Measurements from ENCODE around the gene FAR1.
A peak's percentile ranks its signal among the peaks of the same experiment; 100 is the strongest.
"Not testable (repeated sequence)": the region's sequence is repeated elsewhere in the genome, so short reads cannot be mapped to it uniquely, and the experiment has no call there.

FAR1 gene, protein sequence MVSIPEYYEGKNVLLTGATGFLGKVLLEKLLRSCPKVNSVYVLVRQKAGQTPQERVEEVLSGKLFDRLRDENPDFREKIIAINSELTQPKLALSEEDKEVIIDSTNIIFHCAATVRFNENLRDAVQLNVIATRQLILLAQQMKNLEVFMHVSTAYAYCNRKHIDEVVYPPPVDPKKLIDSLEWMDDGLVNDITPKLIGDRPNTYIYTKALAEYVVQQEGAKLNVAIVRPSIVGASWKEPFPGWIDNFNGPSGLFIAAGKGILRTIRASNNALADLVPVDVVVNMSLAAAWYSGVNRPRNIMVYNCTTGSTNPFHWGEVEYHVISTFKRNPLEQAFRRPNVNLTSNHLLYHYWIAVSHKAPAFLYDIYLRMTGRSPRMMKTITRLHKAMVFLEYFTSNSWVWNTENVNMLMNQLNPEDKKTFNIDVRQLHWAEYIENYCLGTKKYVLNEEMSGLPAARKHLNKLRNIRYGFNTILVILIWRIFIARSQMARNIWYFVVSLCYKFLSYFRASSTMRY

DNA sequence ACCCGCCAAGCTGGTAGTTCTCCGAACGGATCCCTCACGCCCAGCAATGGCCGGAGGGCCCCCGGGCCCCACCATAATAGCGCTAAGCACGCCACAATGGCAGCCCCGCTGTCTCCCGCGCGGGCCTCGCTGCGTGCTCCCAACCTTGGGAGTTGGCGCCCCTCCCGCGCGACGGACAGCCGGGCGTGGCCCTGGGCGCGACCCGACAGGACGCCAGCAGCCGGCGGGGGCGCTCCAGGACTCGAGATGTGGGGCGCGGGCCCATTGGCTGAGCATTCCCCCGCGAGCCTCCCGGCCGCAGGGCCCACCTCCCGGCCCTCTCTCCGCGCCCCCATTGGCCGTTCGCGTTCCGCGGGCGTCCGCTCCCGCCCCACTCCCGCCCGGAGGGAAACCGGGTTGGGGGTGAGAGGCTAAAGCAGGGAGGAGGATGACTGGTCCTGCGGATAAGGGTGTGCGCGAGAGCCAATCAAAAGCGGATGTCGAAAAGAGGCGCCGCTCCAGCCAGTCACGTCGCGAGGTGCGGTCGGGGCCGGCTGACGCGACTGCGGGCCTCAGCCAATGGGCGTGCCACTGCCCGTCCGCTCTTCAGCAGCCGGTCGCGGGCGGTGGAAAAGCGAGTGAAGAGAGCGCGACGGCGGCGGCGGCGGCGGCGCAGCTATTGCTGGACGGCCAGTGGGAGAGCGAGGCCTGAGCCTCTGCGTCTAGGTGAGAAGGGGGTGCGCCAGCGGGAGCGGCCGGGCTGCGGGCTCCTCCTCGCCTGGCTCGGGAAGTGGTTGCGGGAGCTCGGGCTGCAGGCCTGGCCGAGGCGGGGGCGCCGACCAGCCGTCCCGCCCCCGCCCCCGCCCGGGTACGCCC lies at the start of gene FAR1:
FAR1 (plus strand) TSS at position 567 of the 855 bp plus-strand sequence. CDS start 26,098 bp downstream, outside the sequence.
- DNase-seq (ENCODE audit: low read depth) = peak; percentile 99

DNA sequence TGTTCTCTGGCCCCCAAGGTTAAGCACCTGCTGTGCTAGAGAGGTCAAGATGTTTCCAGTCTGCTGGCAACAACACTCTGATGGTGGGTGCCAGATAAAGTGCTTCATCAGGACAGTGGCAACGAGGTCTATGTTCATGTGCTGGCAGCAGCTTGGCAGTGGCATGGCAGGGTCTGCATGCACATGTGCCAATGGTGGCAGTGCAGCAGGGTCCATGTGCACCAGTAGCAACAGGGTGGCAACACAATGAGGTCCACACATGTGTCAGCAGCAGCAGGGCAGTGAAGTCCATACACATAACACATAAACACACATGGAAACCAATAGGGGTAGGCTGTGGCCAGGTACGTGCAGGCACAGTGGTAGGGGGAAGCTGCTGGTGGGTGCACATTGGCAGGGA lies 48.4 kb upstream of the FAR1 start:
- DNase-seq (ENCODE audit: low read depth) = no peak

DNA sequence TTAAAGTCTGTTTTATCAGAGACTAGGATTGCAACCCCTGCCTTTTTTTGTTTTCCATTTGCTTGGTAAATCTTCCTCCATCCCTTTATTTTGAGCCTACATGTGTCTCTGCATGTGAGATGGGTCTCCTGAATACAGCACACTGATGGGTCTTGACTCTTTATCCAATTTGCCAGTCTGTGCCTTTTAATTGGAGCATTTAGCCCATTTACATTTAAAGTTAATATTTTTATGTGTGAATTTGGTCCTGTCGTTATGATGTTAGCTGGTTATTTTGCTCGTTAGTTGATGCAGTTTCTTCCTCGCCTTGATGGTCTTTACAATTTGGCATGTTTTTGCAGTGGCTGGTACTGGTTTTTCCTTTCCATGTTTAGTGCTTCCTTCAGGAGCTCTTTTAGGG lies 41.6 kb upstream of the FAR1 start:
- not testable (repeated sequence) for DNase-seq (ENCODE audit: low read depth)

DNA sequence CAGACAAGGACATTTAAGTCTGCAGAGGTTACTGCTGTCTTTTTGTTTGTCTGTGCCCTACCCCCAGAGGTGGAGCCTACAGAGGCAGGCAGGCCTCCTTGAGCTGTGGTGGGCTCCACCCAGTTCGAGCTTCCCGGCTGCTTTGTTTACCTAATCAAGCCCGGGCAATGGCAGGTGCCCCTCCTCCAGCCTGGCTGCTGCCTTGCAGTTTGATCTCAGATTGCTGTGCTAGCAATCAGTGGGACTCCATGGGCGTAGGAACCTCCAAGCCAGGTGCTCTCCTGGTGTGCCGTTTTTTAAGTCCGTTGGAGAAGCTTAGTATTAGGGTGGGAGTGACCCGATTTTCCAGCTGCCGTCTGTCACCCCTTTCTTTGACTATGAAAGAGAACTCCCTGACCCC lies 39.8 kb upstream of the FAR1 start:
- not testable (repeated sequence) for DNase-seq (ENCODE audit: low read depth)

DNA sequence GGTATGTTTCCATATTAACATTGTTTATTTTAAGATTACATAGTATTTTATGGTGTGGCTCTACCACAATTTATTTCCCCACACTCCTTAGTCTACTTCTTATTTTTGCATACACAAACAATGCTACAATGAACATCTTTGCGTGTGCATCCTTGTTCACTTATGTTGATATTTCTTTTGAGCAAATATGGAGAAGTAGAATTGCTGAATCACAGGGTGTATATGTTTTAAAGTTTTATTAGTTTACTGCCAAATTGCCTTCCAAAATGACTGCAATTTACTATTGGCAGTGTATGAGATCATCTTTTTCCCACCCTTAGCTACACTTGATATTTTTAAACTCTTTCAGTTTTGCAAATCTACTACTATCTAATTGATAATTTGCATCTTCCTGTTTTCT lies 38.7 kb upstream of the FAR1 start:
- no peak for DNase-seq (ENCODE audit: low read depth)

DNA sequence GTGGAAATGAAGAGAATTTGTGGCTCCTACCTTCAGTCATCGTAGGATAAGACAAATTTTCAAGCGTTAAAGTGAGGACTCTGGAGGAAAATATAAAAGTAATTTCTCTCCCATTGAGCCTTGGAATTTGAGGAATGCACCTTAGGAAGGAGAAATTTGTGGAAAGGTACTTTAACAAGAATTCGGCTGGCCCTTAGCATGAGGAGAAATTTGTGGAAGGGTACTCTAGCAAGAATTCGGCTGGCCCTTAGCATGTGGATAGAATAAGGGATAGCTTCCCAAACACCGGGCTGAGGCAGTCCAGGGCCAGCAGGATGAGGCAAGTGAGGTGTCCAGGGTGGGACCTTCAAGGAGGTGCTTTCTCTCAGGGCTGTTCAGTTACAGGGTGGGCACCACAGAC lies 33.2 kb upstream of the FAR1 start:
- no peak for DNase-seq (ENCODE audit: low read depth)

DNA sequence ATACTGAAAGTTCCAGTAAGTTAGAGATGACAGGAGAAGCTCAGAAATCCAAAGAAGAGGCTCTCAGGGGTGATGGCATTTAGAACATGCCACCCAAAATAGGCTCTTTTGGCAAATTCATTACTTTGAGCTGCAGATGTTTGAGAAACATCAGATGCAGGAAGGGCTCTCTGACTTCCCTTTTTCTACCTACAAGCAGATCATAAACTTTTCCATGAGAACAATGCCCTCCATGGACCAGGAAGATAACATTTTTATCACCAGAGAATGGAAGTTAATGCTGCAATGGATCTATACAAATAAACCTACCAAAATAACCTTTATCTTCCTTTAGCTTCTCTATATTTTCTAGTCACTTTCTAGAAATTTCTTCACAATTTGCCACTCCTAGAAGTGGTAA lies 32.7 kb upstream of the FAR1 start:
- no peak for DNase-seq (ENCODE audit: low read depth)

DNA sequence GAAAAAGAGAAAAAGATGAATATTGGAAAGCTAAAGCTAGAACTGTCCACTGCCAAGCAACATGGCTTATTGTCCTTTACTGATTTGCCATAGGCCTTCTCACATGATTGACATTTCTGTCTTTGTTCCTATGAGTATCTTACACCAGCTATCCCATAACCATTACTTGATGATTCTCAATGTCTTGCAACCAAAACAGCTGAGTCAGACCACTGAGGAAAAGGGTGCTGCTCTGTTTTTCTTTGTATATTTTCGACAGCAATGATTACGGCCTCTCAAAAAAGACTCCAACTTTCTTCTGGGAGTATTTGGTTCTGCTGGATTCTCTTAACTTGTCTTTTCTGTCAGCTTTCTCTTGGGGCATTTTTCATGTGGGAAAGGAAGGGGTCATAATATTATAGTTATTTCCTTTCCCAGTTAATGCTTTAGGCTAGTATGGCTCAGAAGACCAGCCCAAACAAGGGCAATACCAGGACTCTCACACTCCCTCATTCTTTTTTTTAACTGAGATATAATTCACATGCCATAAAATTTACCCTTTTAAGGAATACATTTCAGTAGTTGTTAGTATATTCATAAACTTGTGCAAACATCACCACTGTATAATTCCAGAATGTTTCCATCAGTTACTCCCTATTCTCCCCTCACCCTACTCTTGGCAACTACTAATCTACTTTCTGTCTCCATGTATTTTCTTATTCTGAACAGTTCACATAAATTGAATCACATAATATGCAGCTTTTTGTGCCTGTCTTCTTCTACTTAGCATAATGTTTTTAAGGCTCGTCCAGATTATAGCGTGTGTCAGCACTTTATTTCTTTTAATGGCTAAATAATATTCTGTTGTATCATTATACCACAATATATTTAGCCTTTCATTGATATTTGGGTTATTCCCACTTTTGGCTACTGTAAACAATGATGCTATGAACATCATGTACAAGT lies 31.1 kb upstream of the FAR1 start:
- DNase-seq (ENCODE audit: low read depth) = no peak

DNA sequence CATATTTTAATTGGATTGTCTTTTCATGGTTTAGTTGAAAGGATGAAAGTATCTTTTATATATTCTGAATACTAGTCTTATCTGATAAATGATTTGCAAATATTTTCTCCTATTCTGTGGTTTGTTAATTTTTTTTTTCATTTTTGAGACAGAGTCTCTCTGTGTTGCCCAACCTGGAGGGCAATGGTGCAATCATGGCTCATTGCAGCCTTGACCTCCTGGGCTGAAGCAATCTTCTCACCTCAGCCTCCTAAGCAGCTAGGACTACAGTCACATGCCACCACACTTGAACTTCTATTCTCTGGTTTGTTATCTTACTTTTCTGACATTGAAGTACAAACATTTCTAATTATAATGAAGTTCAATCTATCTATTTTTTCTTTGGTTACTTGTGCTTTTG lies 30.0 kb upstream of the FAR1 start:
- DNase-seq (ENCODE audit: low read depth) = no peak

DNA sequence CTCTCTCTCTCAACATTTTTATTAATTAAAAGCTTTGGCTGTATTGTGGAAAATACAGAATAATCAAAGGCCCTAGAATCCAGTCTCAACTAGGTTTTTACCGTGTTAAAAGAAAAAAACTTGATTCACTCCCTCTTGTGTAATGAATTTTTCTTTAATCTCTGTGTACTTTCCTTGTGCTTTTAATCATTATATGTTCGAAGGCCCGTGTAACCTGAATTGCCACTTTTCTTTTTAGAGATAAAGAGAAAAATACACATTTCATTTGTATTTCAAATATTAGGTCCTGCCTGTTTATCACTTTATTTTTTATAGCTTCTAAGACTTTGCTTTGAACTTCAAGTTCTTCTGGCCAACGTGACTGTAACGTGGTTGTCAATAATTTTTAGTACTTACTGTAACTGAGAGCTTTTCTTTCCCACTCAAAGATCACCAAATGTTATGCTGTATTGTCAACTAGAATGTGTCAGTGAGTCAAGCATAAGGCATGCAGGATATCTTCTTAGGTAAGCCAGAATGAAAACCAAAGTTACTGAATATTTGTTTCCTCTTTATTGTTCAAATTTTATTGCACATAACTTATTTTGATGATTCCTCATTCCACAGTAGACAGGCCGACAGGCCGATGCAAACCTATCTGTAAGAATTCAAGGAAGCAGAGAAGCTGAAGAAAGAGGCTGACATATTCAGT lies 23.3 kb upstream of the FAR1 start:
- no peak for DNase-seq (ENCODE audit: low read depth)

DNA sequence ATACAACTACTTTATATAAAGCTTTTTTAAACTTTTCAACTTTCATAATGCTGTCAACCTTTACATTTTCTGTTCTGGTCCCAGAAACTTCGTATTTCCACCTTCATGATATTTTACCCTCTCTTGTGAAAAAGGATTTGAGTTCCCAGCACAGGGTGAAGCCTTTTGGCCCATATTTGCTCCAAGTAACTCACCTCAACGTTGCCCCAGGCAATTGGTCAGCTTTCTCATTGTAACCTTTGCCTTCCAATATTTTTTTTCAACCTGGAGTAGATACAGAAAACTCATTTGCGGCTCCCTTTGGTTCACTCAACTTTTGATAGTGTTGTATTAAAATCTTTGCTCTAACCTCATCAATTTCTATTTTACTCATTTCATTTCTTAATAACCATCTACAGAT lies 21.1 kb upstream of the FAR1 start:
- DNase-seq (ENCODE audit: low read depth) = no peak

DNA sequence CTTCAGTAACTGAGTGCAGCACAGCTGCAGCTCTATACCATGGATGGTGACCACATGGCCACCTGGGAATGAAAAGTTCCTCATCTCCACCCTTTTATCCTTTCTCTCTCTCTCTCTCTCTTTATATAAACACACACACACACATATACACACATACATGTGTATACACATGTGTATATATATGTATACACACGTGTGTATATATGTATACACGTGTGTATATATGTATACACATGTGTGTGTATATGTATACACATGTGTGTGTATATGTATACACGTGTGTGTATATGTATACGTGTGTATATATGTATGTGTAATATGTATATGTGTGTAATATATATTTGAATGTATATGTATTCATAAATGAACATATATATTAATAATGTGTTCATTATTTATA lies 18.8 kb upstream of the FAR1 start:
- DNase-seq (ENCODE audit: low read depth) = no peak

DNA sequence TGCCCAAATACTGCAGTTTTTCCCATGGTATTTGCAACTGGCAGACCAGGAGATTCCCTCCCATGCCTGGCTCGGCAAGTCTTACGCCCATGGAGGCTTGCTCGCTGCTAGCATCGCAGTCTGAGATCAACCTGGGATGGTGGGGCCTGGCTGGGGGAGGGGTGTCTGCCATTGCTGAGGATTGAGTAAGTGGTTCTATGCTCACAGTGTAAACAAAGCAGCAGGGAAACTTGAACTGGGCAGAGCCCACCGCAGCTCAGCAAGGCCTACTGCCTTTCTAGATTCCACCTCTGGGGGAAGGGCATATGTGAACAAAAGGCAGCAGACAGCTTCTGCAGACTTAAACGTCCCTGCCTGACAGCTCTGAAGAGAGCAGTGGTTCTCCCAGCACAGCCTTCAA lies 17.0 kb upstream of the FAR1 start:
- not testable (repeated sequence) for DNase-seq (ENCODE audit: low read depth)

DNA sequence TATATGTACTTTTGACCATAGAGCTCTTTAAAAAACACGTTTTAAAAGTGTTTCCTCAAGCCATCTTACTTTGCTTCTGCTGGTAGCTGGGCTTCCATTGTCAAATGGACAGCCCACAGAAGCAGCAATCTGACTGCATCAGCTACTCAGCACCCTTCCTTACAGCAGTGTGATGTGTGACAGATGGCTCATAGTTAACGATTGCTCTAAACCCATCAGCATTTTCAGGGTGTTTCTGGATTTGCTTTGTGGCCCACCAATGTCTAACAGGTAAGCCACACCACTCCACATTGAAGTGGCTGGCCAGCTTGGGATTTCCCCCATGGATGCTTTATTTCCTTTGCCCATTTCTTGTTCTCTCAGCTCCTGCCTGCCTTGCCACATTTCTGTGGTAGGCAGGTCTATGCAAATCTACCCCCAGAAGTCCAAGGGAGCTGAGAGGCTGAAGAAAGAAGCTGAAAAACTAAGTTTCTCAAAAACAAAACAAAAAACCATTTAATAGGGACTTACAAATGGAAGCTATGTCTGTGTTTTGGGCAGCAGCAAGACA lies 7.3 kb upstream of the FAR1 start:
- DNase-seq (ENCODE audit: low read depth) = no peak

DNA sequence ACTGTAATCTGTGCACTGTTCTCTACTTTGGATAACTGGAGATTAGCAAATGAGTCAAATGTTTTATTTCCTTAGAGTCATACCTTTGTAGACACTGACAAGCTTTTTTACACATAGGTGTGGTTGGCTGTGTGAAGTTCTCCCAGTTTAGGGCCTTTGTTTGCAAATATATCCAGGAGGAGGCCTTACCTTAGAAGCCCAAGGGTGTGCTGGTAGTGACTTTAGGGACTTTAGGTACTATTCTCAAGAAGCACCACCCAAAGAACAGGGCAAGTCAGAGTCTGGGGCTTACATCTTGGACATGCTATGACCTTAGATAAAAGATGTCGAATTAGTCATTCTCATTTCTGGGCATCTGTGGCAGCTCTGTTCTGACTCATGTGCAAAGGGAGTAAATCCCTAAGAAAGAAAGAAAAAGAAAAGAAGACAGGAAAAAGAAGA lies 4.8 kb upstream of the FAR1 start:
- no peak for DNase-seq (ENCODE audit: low read depth)

DNA sequence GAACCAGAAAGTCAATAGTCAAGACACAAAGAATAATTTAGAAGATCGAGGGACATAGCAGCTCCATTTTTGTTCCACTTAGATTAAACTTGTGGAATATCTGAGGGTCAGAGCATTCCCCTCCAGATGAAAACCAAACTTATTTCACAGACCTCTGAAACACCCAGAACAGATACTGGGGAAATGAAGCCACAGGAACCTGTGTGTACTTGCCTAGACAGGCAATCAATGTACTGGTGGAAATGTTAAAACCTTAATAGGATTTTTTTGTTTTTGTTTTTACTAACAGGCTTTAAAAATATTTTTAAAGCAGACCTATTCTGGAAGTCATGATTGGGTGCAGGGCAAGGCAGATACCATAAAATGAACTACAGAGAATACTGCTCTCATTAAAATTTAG lies 4.1 kb upstream of the FAR1 start:
- no peak for DNase-seq (ENCODE audit: low read depth)

DNA sequence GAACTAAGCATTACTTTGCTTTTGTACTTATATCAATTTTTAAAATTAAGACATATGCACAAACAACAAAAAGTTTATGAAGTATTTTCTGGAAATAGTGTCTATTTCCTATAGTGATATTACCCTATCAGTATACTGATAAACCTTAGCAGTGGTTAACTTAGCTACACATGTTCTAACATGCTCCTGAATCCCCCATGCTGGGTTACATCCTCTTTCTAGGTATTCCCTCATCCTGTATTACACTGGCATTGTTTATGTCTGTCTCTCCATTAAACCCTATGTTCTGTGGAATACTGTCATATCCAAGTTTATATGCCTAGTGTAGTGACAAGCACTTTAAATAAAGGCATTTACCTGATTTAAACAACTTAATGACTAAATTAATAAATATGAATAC lies 1.8 kb upstream of the FAR1 start:
- DNase-seq (ENCODE audit: low read depth) = no peak

DNA sequence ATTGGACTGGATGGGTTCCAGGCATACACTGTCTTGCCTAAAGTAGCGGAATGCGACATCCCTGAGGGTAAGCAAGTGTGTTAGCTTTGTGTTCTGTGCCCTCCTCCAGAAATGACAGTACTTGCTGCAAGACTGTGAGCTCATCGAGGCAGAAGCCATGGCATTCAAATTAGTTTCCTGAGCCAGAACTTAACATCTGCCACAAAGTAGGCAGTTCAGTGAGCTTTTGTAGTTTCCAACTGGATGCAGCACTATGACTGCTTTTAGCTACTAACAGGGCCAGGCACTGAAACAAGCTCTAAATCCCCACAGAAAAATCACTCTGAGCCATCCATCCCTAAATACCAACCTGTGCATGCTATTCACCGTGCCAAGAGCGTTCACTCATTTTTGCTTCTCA lies 1.2 kb upstream of the FAR1 start:
- DNase-seq (ENCODE audit: low read depth) = no peak

DNA sequence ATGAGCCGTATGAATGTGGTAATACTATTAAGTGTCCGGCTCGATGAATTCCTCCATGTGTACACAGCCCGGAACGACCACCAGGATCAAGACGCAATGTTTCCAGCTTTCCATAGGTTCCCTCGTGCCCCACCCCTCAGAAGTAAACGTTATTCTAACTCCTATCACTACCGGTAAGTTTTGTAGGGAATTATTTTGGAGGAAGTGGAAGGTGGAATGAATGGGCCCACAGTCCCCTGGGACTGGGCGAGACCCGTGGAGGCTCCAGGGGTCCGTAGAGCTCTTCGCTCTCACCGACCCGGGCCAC lies 720 bp upstream of the FAR1 start:
- no peak for DNase-seq (ENCODE audit: low read depth)

DNA sequence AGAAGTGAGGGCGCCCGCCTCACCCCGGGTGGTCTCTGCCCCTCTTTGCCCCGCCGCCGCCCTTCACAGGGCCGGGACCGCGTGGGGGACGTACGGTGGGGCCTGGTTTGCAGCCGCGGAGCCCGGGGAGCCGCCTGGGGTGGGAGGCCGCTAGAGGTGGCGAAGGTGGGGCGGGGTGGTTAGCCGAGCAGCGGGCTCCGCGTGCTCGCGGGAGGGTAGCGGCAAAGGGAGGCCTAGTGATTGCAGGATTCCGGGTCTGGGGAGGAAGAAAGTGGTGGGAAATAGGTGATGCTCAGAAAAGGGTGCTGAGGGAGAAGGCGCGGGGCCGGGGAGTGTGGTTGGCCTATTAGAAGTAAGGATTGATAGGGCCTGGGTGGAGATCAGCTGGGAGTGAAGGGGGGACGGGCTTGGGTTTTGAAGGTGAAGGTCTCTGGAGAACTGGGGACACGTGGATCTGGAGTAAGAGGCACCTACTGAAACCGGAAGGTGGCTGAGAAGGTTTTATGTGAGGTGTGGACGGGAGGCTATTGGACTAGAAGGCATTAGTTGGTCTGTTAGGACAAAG lies 571 bp downstream of the FAR1 start:
- no peak for DNase-seq (ENCODE audit: low read depth)

Measured in GM04504 (cell line).